ENCODE measurements around the gene C6orf47.

DNA sequence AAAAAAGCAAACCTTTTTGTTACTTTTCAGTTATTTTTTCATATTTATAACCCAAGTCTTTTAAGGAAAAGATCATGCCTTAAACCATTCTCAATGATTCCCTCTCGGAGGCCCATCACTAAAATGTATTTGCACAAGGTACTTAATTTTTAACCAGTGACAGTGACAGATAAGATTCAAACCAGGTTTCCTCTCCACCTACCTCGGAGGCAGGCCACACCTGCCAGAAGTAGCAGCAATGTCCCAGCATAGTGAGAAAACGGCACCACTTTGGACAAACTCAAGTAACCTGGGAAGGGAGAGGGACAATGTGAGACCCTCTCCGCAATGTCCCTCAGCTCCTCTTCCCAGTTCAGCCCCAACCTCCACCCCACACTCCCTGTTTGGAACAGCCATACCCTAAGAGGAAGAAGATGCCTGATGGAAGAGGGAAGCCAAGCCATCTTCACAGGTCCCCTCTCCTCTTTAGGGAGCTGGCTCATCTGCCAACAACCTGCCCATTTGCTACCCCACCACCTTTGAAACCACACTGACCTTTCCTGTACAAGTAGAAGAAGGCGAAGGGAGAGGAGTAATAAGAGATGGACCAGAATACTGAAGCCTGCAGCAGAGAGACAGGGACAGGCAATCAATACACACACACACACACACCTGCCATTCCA, 40.3 kb upstream of the C6orf47 start:
- TF ChIP-seq, protein P1, sequence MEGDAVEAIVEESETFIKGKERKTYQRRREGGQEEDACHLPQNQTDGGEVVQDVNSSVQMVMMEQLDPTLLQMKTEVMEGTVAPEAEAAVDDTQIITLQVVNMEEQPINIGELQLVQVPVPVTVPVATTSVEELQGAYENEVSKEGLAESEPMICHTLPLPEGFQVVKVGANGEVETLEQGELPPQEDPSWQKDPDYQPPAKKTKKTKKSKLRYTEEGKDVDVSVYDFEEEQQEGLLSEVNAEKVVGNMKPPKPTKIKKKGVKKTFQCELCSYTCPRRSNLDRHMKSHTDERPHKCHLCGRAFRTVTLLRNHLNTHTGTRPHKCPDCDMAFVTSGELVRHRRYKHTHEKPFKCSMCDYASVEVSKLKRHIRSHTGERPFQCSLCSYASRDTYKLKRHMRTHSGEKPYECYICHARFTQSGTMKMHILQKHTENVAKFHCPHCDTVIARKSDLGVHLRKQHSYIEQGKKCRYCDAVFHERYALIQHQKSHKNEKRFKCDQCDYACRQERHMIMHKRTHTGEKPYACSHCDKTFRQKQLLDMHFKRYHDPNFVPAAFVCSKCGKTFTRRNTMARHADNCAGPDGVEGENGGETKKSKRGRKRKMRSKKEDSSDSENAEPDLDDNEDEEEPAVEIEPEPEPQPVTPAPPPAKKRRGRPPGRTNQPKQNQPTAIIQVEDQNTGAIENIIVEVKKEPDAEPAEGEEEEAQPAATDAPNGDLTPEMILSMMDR (IDR thresholded peaks at IDR 0.05; ENCODE audit: low read depth, low read length): no peak
- no peak for TF ChIP-seq EZH2phosphoT487 (IDR thresholded peaks at IDR 0.05; ENCODE audit: low read depth)
